ENCODE measurements around the gene KIAA0232.
A peak's percentile ranks its signal among the peaks of the same experiment; 100 is the strongest.
"Not testable (repeated sequence)": the region's sequence is repeated elsewhere in the genome, so short reads cannot be mapped to it uniquely, and the experiment has no call there.

The KIAA0232 gene

GRCh38 chr4:6900956-6901355, 118.4 kb downstream of the KIAA0232 start:
- no peak for DNase-seq (ENCODE audit: low spot score)

GRCh38 chr4:6901669-6902317, 119.3 kb downstream of the KIAA0232 start:
- no peak for DNase-seq (ENCODE audit: low spot score)

- no peak for DNase-seq (ENCODE audit: low spot score)
Observed at GRCh38 chr4:6902318-6903042, 120.0 kb downstream of the KIAA0232 start.

GRCh38 chr4:6905516-6906445, 123.3 kb downstream of the KIAA0232 start:
- no peak for DNase-seq (ENCODE audit: low spot score)

- not testable (repeated sequence) for DNase-seq (ENCODE audit: low spot score)
Observed at GRCh38 chr4:6906486-6906885, 124.0 kb downstream of the KIAA0232 start.

GRCh38 chr4:6907658-6908191, 125.2 kb downstream of the KIAA0232 start:
- DNase-seq (ENCODE audit: low spot score), result peak; percentile 49

- no peak for DNase-seq (ENCODE audit: low spot score)
Observed at GRCh38 chr4:6908432-6909112, 126.0 kb downstream of the KIAA0232 start.

GRCh38 chr4:6909113-6909969, 126.8 kb downstream of the KIAA0232 start, which contains the start of gene TBC1D14:
TBC1D14 (plus strand) TSS chr4:6909826; CDS start chr4:6923390, 13,564 bp downstream.
- peak; percentile 86 for DNase-seq (ENCODE audit: low spot score)

GRCh38 chr4:6909970-6910339, 127.4 kb downstream of the KIAA0232 start:
- DNase-seq (ENCODE audit: low spot score), result no peak

- DNase-seq (ENCODE audit: low spot score), result peak; percentile 49
Observed at GRCh38 chr4:6910340-6910959, 127.9 kb downstream of the KIAA0232 start.

- no peak for DNase-seq (ENCODE audit: low spot score)
Observed at GRCh38 chr4:6910960-6911874, 128.7 kb downstream of the KIAA0232 start.

- not testable (repeated sequence) for DNase-seq (ENCODE audit: low spot score)
Observed at GRCh38 chr4:6911917-6912316, 129.4 kb downstream of the KIAA0232 start.

GRCh38 chr4:6912441-6912840, 129.9 kb downstream of the KIAA0232 start:
- DNase-seq (ENCODE audit: low spot score), result no peak

- DNase-seq (ENCODE audit: low spot score), result peak; percentile 33
Observed at GRCh38 chr4:6913350-6913905, 130.9 kb downstream of the KIAA0232 start.

- DNase-seq (ENCODE audit: low spot score), result peak; percentile 54
Observed at GRCh38 chr4:6914448-6914847, 131.9 kb downstream of the KIAA0232 start.

GRCh38 chr4:6915041-6916005, 132.8 kb downstream of the KIAA0232 start:
- no peak for DNase-seq (ENCODE audit: low spot score)

- DNase-seq (ENCODE audit: low spot score), result no peak
Observed at GRCh38 chr4:6916069-6916586, 133.6 kb downstream of the KIAA0232 start.
